KOPT-K1 (cell line): ENCODE measurements around the gene BTBD16.

Experiments
- H3K27ac ChIP-seq: fragments of 200-600 bp; sonication (generic); 2 replicates; pipeline ENCODE4 v1.5.1; 2016; ENCODE audit warnings: antibody characterized with exemption, mild to moderate bottlenecking, low read depth, low read length; ENCODE audit not compliant: poor library complexity, severe bottlenecking
- H3K36me3 ChIP-seq: fragments of 200-600 bp; sonication (generic); 2 replicates; pipeline ENCODE4 v1.5.1; 2017; ENCODE audit warnings: antibody characterized with exemption, mild to moderate bottlenecking, low read length, moderate library complexity; ENCODE audit not compliant: insufficient read depth
- H3K9me3 ChIP-seq: fragments of 200-600 bp; sonication (generic); 2 replicates; pipeline ENCODE4 v1.5.1; 2017; ENCODE audit warnings: antibody characterized with exemption, low read length, mild to moderate bottlenecking; ENCODE audit not compliant: insufficient read depth, poor library complexity, severe bottlenecking

Gene BTBD16

GRCh38 chr10:122277526-122278136 lies 6.5 kb downstream of the BTBD16 start:
- H3K27ac ChIP-seq, result no peak overlapping the region
- no peaks in the 10 kb centered on the region for H3K36me3 ChIP-seq
- H3K9me3 ChIP-seq, result no peaks in the 10 kb centered on the region

GRCh38 chr10:122279725-122280141 lies 8.6 kb downstream of the BTBD16 start:
- Histone ChIP-seq H3K36me3 (no peaks in the 10 kb centered on the region), H3K9me3 (no peaks in the 10 kb centered on the region), H3K27ac (no peak overlapping the region)

- H3K36me3 ChIP-seq, result no peaks in the 10 kb centered on the region
- no peak overlapping the region for H3K27ac ChIP-seq
- no peaks in the 10 kb centered on the region for H3K9me3 ChIP-seq
Observed at GRCh38 chr10:122280156-122280555, 9.1 kb downstream of the BTBD16 start.

- Histone ChIP-seq H3K27ac (no peak overlapping the region), H3K36me3 (no peaks in the 10 kb centered on the region), H3K9me3 (no peaks in the 10 kb centered on the region)
Observed at GRCh38 chr10:122281018-122281626, 10.0 kb downstream of the BTBD16 start.

GRCh38 chr10:122281751-122282150 lies 10.7 kb downstream of the BTBD16 start:
- H3K27ac ChIP-seq, result no peak overlapping the region
- no peaks in the 10 kb centered on the region for H3K9me3 ChIP-seq
- H3K36me3 ChIP-seq, result no peaks in the 10 kb centered on the region

GRCh38 chr10:122282253-122282671 lies 11.2 kb downstream of the BTBD16 start:
- no peaks in the 10 kb centered on the region for H3K9me3 ChIP-seq
- H3K27ac ChIP-seq, result no peak overlapping the region
- H3K36me3 ChIP-seq, result no peaks in the 10 kb centered on the region

GRCh38 chr10:122282909-122283308 lies 11.8 kb downstream of the BTBD16 start:
- Histone ChIP-seq H3K9me3 (no peaks in the 10 kb centered on the region), H3K27ac (no peak overlapping the region), H3K36me3 (no peaks in the 10 kb centered on the region)

GRCh38 chr10:122285506-122286444 lies 14.7 kb downstream of the BTBD16 start:
- Histone ChIP-seq H3K36me3 (no peaks in the 10 kb centered on the region), H3K27ac (no peak overlapping the region), H3K9me3 (no peaks in the 10 kb centered on the region)

- H3K36me3 ChIP-seq, result no peaks in the 10 kb centered on the region
- H3K9me3 ChIP-seq, result no peaks in the 10 kb centered on the region
- no peak overlapping the region for H3K27ac ChIP-seq
Observed at GRCh38 chr10:122286867-122287266, 15.8 kb downstream of the BTBD16 start.

- Histone ChIP-seq H3K27ac (no peak overlapping the region), H3K36me3 (no peaks in the 10 kb centered on the region)
Observed at GRCh38 chr10:122287570-122287969, 16.5 kb downstream of the BTBD16 start.

GRCh38 chr10:122288262-122288661 lies 17.2 kb downstream of the BTBD16 start:
- Histone ChIP-seq H3K36me3 (no peaks in the 10 kb centered on the region), H3K9me3 (no peaks in the 10 kb centered on the region), H3K27ac (no peak overlapping the region)

More at GRCh38 chr10:122287570-122287969, 16.5 kb downstream of the BTBD16 start:
- H3K9me3 ChIP-seq, result no peaks in the 10 kb centered on the region

GRCh38 chr10:122288917-122289316 lies 17.8 kb downstream of the BTBD16 start:
- H3K36me3 ChIP-seq, result no peaks in the 10 kb centered on the region
- H3K27ac ChIP-seq, result no peak overlapping the region
- H3K9me3 ChIP-seq, result no peaks in the 10 kb centered on the region

GRCh38 chr10:122290334-122290733 lies 19.2 kb downstream of the BTBD16 start:
- no peak overlapping the region for H3K27ac ChIP-seq
- H3K36me3 ChIP-seq, result no peaks in the 10 kb centered on the region

GRCh38 chr10:122290833-122291532 lies 19.9 kb downstream of the BTBD16 start:
- no peak overlapping the region for H3K27ac ChIP-seq
- H3K9me3 ChIP-seq, result no peaks in the 10 kb centered on the region
- H3K36me3 ChIP-seq, result no peaks in the 10 kb centered on the region

More at GRCh38 chr10:122290334-122290733, 19.2 kb downstream of the BTBD16 start:
- no peaks in the 10 kb centered on the region for H3K9me3 ChIP-seq

- no peaks in the 10 kb centered on the region for H3K36me3 ChIP-seq
- no peaks in the 10 kb centered on the region for H3K9me3 ChIP-seq
- no peak overlapping the region for H3K27ac ChIP-seq
Observed at GRCh38 chr10:122291739-122292138, 20.6 kb downstream of the BTBD16 start.
